ENCODE measurements around the gene FSTL5.

Gene FSTL5

DNA sequence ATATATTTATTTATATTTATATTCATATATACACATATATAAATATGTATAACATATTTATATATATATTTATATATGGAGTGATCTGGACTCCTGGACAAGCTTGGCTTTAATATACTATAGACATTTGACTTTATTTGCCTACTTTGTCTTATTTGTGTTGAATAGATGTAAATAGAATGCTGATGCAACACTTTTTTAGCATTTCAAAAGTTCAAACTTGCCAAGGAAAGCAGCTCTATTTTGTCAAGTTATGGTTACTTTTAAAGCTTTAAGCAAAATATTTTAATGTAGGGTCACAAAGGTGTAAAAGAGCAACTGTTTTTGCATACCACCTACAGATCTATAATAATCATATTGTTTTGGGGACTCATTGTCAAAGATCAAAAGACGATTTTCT, 61.1 kb downstream of the FSTL5 start:
- no peak overlapping the region for H3K4me3 ChIP-seq (ENCODE audit: low read depth, low read length)
- H3K9ac ChIP-seq (ENCODE audit: low read depth, low read length): no peak overlapping the region
- H3K36me3 ChIP-seq (ENCODE audit: control insufficient read depth, insufficient read depth, low read length): no peaks in the 10 kb centered on the region
- H3K27ac ChIP-seq (ENCODE audit: low read depth, low read length): peak overlapping the region; percentile 50
- H3K4me1 ChIP-seq (ENCODE audit: control insufficient read depth, insufficient read depth, low read length): peaks cover 48% of the 10 kb centered on the region
- no peaks in the 10 kb centered on the region; the same call in 1 of the 2 replicates for H3K9me3 ChIP-seq (ENCODE audit: control insufficient read depth, insufficient read depth, low read length)
- H3K27me3 ChIP-seq (ENCODE audit: control insufficient read depth, insufficient read depth, low read length): no peaks in the 10 kb centered on the region

DNA sequence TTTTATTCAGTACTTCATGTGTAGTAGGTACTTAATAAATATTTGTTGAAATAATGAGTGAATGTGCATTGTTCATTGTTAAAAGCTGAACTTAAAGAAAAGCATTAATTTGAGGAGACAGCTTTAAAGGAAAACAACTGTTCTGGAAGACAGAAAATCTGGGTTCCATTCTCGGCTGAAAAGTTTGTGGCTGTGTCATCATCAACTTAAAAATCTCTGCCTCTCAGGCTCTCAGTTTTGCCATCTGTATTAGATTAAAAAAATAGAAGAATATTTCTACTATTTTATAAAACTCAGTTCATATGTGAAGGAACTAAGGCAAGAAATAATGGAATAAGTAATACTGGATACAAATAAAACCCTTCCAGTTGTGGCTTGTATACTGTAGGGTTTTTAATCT, 62.5 kb downstream of the FSTL5 start:
- H3K27me3 ChIP-seq (ENCODE audit: control insufficient read depth, insufficient read depth, low read length): no peaks in the 10 kb centered on the region
- H3K36me3 ChIP-seq (ENCODE audit: control insufficient read depth, insufficient read depth, low read length): no peaks in the 10 kb centered on the region
- H3K9me3 ChIP-seq (ENCODE audit: control insufficient read depth, insufficient read depth, low read length): no peaks in the 10 kb centered on the region; the same call in 1 of the 2 replicates
- H3K4me3 ChIP-seq (ENCODE audit: low read depth, low read length): no peak overlapping the region
- H3K27ac ChIP-seq (ENCODE audit: low read depth, low read length): no peak overlapping the region
- peaks cover 42% of the 10 kb centered on the region for H3K4me1 ChIP-seq (ENCODE audit: control insufficient read depth, insufficient read depth, low read length)
- no peak overlapping the region for H3K9ac ChIP-seq (ENCODE audit: low read depth, low read length)

DNA sequence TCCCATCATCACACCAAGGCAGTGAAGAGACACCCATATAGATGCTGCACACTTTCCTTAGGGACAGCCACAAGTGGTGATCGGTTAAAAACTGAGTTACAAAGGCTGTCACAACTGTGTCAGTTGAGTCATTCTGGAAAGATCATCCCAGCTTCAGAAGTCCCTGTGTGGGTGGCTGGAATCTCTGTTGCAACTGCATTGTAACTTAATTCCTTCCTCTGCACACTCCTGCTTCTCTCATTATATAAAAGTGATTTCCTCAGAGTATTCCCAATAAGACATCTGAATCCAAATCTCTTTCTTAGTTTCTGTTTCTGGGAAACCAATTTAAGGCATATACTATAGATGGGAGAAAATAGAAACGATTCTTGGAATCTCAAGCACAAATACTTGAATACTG, 88.1 kb downstream of the FSTL5 start:
- Histone ChIP-seq H3K4me1 (ENCODE audit: control insufficient read depth, insufficient read depth, low read length) (0 out of 2 replicates have a peak, but pooled peaks cover 3% of the 10 kb centered on the region), H3K9ac (ENCODE audit: low read depth, low read length) (no peak overlapping the region), H3K9me3 (ENCODE audit: control insufficient read depth, insufficient read depth, low read length) (no peaks in the 10 kb centered on the region), H3K4me3 (ENCODE audit: low read depth, low read length) (no peak overlapping the region), H3K27me3 (ENCODE audit: control insufficient read depth, insufficient read depth, low read length) (no peaks in the 10 kb centered on the region), H3K36me3 (ENCODE audit: control insufficient read depth, insufficient read depth, low read length) (no peaks in the 10 kb centered on the region), H3K27ac (ENCODE audit: low read depth, low read length) (no peak overlapping the region)

DNA sequence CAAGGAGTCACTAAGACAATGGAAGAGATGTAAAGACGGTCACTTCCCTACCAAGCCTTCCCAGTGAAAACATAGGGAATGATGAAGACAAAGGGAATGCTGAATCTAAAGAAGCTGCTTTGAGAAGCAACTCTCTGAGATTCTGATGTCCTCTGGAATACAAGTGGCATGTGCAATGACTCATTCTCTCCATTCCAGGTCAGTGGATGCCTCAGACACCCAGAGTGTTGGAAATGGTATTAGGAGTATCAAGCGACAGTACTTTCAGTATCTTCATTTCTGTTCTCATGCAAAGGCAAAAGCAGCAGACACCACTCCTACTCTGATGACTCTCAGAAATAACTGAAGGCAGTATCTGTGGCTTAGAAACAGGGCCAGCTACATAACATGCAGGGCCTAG, 102.6 kb downstream of the FSTL5 start:
- H3K4me1 ChIP-seq (ENCODE audit: control insufficient read depth, insufficient read depth, low read length): peaks cover 30% of the 10 kb centered on the region
- H3K27ac ChIP-seq (ENCODE audit: low read depth, low read length): peak overlapping the region; percentile 85
- H3K9me3 ChIP-seq (ENCODE audit: control insufficient read depth, insufficient read depth, low read length): no peaks in the 10 kb centered on the region
- H3K9ac ChIP-seq (ENCODE audit: low read depth, low read length): no peak overlapping the region
- no peaks in the 10 kb centered on the region for H3K27me3 ChIP-seq (ENCODE audit: control insufficient read depth, insufficient read depth, low read length)
- H3K4me3 ChIP-seq (ENCODE audit: low read depth, low read length): no peak overlapping the region
- H3K36me3 ChIP-seq (ENCODE audit: control insufficient read depth, insufficient read depth, low read length): no peaks in the 10 kb centered on the region

- H3K36me3 ChIP-seq (ENCODE audit: control insufficient read depth, insufficient read depth, low read length): no peaks in the 10 kb centered on the region
- no peaks in the 10 kb centered on the region for H3K9me3 ChIP-seq (ENCODE audit: control insufficient read depth, insufficient read depth, low read length)
- H3K9ac ChIP-seq (ENCODE audit: low read depth, low read length): no peak overlapping the region
- H3K4me1 ChIP-seq (ENCODE audit: control insufficient read depth, insufficient read depth, low read length): peaks cover 30% of the 10 kb centered on the region
- no peaks in the 10 kb centered on the region for H3K27me3 ChIP-seq (ENCODE audit: control insufficient read depth, insufficient read depth, low read length)
- no peak overlapping the region for H3K27ac ChIP-seq (ENCODE audit: low read depth, low read length)
- H3K4me3 ChIP-seq (ENCODE audit: low read depth, low read length): no peak overlapping the region
These were observed 104.1 kb downstream of the FSTL5 start for GRCh38 chr4:162059656-162060055.

DNA sequence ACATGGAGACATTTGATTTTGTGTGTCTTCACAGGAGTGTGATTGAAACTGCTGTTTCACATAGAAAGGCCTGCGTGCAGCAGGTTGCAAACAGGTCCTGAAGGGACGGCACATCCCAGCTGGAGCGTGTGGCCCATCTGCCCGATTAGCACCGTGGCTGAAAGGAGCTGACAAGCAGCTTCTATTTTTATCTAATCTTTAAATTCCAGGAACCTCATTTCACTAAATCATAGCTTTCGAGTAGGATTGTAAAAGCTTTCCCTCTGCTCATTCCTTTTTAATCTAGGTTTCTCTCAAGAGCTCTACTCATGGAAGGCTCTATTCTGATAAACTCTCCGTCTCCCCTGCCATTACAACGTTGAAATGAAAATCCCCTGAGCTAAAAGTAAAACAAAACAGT, 106.8 kb downstream of the FSTL5 start:
- no peak overlapping the region for H3K27ac ChIP-seq (ENCODE audit: low read depth, low read length)

DNA sequence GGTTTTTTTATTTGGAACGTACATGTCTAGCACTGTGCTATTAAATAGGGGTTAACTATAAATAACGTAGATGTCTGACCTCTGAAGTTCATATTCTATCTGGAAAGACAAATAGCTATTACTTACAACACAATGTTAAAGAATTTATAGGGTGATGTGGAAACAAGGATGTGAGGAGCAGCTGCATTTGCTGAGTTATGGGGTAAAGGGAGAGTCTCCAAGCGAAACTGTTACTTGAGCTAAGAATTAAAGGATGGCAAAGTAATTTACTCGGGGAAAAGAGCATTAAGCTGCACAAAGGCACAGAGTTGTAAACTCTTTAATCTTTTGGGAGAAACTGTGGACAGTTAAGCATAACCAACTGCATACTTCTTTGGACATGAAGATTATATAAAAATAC, 117.7 kb downstream of the FSTL5 start:
- H3K9me3 ChIP-seq (ENCODE audit: control insufficient read depth, insufficient read depth, low read length): no peaks in the 10 kb centered on the region
- H3K36me3 ChIP-seq (ENCODE audit: control insufficient read depth, insufficient read depth, low read length): no peaks in the 10 kb centered on the region
- no peak overlapping the region for H3K27ac ChIP-seq (ENCODE audit: low read depth, low read length)
- no peak overlapping the region for H3K9ac ChIP-seq (ENCODE audit: low read depth, low read length)
- no peaks in the 10 kb centered on the region for H3K27me3 ChIP-seq (ENCODE audit: control insufficient read depth, insufficient read depth, low read length)
- H3K4me1 ChIP-seq (ENCODE audit: control insufficient read depth, insufficient read depth, low read length): no peaks in the 10 kb centered on the region
- H3K4me3 ChIP-seq (ENCODE audit: low read depth, low read length): no peak overlapping the region

More for the DNA sequence above, 106.8 kb downstream of the FSTL5 start:
- no peaks in the 10 kb centered on the region for H3K9me3 ChIP-seq (ENCODE audit: control insufficient read depth, insufficient read depth, low read length)
- H3K4me3 ChIP-seq (ENCODE audit: low read depth, low read length): no peak overlapping the region
- H3K9ac ChIP-seq (ENCODE audit: low read depth, low read length): no peak overlapping the region
- H3K36me3 ChIP-seq (ENCODE audit: control insufficient read depth, insufficient read depth, low read length): no peaks in the 10 kb centered on the region
- H3K27me3 ChIP-seq (ENCODE audit: control insufficient read depth, insufficient read depth, low read length): no peaks in the 10 kb centered on the region
- peaks cover 14% of the 10 kb centered on the region for H3K4me1 ChIP-seq (ENCODE audit: control insufficient read depth, insufficient read depth, low read length)

DNA sequence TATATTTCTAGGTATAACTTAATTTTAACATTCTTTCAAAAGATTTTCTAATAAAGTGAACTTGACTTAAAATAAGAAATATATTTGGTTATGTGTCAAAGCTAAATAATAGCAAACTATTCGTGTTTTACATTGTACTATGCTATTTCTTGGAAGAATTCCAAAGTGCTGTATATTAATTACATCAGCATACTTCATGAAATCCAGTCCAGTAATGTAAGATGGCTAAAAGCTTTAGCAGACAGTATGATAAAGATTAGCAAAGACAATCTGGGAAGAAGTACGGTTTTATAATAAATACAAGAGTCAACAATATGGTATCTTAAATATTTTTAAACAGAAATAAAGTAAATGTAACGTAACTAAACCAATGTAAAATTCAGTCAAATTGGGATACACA, 125.7 kb downstream of the FSTL5 start:
- H3K4me1 ChIP-seq (ENCODE audit: control insufficient read depth, insufficient read depth, low read length): no peaks in the 10 kb centered on the region
- no peaks in the 10 kb centered on the region for H3K36me3 ChIP-seq (ENCODE audit: control insufficient read depth, insufficient read depth, low read length)
- no peak overlapping the region for H3K9ac ChIP-seq (ENCODE audit: low read depth, low read length)
- H3K27me3 ChIP-seq (ENCODE audit: control insufficient read depth, insufficient read depth, low read length): no peaks in the 10 kb centered on the region
- no peak overlapping the region for H3K4me3 ChIP-seq (ENCODE audit: low read depth, low read length)
- H3K9me3 ChIP-seq (ENCODE audit: control insufficient read depth, insufficient read depth, low read length): no peaks in the 10 kb centered on the region
- no peak overlapping the region for H3K27ac ChIP-seq (ENCODE audit: low read depth, low read length)

DNA sequence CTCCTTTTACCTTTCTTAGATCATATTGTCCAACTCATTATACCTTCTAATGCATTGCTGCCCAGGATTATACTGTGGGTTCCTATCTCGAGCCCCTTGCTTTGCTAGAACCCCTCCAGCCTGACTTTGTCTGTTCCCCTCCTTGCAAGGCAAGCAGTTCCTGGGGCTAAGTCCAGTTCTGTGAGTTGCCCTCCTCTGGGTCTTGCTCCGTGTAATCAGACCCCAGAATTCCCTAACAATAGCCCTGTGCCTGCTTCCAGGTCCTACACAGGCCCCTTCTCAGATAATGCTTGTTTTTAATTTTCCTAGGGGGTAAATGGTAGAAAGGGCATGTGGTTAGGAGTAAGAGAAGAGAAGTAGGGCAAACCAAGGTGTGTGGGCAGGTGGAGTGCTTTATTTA, 145.9 kb downstream of the FSTL5 start:
- Histone ChIP-seq H3K4me1 (ENCODE audit: control insufficient read depth, insufficient read depth, low read length) (no peaks in the 10 kb centered on the region), H3K27me3 (ENCODE audit: control insufficient read depth, insufficient read depth, low read length) (no peaks in the 10 kb centered on the region), H3K27ac (ENCODE audit: low read depth, low read length) (no peak overlapping the region), H3K9ac (ENCODE audit: low read depth, low read length) (no peak overlapping the region), H3K36me3 (ENCODE audit: control insufficient read depth, insufficient read depth, low read length) (no peaks in the 10 kb centered on the region), H3K4me3 (ENCODE audit: low read depth, low read length) (no peak overlapping the region), H3K9me3 (ENCODE audit: control insufficient read depth, insufficient read depth, low read length) (no peaks in the 10 kb centered on the region)

DNA sequence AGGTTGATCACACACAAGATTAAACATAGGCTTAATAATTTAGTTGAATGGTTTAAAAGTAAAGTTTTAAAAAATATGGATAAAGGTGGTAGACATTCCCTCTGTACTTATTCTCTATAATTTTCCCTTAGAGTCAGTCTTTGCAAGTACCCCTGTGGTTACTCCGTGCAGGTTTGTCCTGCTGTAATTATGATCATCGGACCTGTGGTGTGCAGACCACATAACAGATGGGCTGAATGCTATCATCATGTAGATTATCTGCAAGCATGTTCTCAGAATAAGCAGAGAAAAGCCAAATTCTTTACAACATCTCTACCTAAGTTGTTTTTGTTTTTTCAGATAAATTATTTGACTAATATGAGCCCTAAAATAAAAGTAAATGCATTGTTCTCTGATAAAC, 146.8 kb downstream of the FSTL5 start:
- Histone ChIP-seq H3K9ac (ENCODE audit: low read depth, low read length) (no peak overlapping the region), H3K36me3 (ENCODE audit: control insufficient read depth, insufficient read depth, low read length) (no peaks in the 10 kb centered on the region), H3K4me3 (ENCODE audit: low read depth, low read length) (no peak overlapping the region), H3K27ac (ENCODE audit: low read depth, low read length) (no peak overlapping the region), H3K27me3 (ENCODE audit: control insufficient read depth, insufficient read depth, low read length) (no peaks in the 10 kb centered on the region), H3K9me3 (ENCODE audit: control insufficient read depth, insufficient read depth, low read length) (no peaks in the 10 kb centered on the region), H3K4me1 (ENCODE audit: control insufficient read depth, insufficient read depth, low read length) (no peaks in the 10 kb centered on the region)

- no peak overlapping the region for H3K4me3 ChIP-seq (ENCODE audit: low read depth, low read length)
- H3K27me3 ChIP-seq (ENCODE audit: control insufficient read depth, insufficient read depth, low read length): no peaks in the 10 kb centered on the region
- no peak overlapping the region for H3K27ac ChIP-seq (ENCODE audit: low read depth, low read length)
- no peaks in the 10 kb centered on the region for H3K9me3 ChIP-seq (ENCODE audit: control insufficient read depth, insufficient read depth, low read length)
- no peaks in the 10 kb centered on the region for H3K4me1 ChIP-seq (ENCODE audit: control insufficient read depth, insufficient read depth, low read length)
- H3K9ac ChIP-seq (ENCODE audit: low read depth, low read length): no peak overlapping the region
- H3K36me3 ChIP-seq (ENCODE audit: control insufficient read depth, insufficient read depth, low read length): no peaks in the 10 kb centered on the region
These were observed 147.6 kb downstream of the FSTL5 start for GRCh38 chr4:162016219-162016618.

DNA sequence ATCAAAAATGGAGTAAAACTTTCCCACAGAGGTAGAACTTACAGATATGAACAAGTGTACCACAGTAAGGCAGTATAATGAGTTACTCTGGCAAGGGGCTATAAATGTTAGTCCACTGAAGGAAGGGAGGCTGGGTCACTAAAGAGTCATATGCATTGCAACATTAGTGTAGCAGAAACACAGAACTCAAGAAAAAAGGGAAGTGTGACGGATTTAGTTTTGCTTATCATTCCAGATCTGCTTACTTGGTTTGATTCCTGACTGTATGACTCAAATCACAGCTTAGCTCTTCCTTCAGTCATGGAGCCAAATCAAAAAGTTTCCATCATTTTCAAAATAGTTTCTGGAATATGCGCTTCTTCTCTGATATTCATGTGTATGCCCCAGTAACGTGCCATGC, 148.7 kb downstream of the FSTL5 start:
- H3K36me3 ChIP-seq (ENCODE audit: control insufficient read depth, insufficient read depth, low read length): no peaks in the 10 kb centered on the region
- H3K9ac ChIP-seq (ENCODE audit: low read depth, low read length): no peak overlapping the region
- H3K27ac ChIP-seq (ENCODE audit: low read depth, low read length): no peak overlapping the region
- no peaks in the 10 kb centered on the region for H3K27me3 ChIP-seq (ENCODE audit: control insufficient read depth, insufficient read depth, low read length)
- H3K4me3 ChIP-seq (ENCODE audit: low read depth, low read length): no peak overlapping the region
- H3K9me3 ChIP-seq (ENCODE audit: control insufficient read depth, insufficient read depth, low read length): no peaks in the 10 kb centered on the region
- H3K4me1 ChIP-seq (ENCODE audit: control insufficient read depth, insufficient read depth, low read length): no peaks in the 10 kb centered on the region
